ENCODE results near the gene MAPK8. TPM values are rescaled to one million over a fixed set of nuclear protein-coding genes. Genes with fewer than 3 reads are reported as not detected.

Gene MAPK8
- total and polyA plus RNA-seq, 9 of the 15 experiments (the other 6 are each of a cell fraction or from before 2014, with no cell fraction given) = 6.4 to 159 (median 71.0) TPM

DNA sequence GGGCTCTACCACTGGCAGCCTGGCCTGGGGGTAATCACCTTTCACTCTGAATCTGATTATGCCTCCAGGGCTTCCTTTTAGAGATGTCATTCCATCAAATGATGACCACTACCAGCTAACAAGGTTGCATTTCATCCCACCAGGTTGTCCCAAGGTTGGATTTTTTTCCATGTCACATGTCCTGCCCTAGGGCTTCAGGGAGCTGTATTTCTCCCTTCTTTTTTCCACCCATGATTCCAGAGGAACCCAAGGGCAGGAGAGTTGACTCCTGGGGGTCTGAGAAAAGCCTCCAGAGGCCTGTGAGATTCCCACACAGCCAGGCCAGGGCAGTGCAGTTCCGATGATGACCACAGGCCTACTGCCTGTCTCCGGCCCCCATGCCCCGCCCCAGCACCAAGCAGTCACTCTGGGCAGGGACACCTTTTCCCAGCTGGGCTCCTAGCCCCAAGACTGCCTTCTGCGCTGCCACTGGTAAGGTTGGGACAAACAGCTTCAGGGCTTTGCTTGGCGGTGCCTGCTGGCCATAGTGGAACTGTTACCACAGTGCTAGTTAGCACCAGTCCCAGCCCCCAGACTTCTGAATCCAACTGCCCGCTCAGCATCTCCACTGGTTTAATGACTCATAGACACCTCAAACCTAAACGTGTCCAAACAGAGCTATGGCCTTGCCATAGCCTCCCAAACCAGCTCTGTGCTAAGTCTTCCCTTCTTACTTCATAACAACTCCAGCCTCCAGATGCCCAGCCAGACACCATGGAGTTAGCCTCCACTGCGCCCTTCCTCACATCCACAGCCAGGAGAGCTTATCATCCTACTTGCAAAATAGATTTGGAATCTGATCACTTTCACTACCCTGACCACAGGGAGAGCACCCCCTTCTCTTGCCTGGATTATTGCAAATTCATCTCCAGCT is 164.7 kb downstream of the MAPK8 start (continued):
- TF ChIP-seq, protein P1, sequence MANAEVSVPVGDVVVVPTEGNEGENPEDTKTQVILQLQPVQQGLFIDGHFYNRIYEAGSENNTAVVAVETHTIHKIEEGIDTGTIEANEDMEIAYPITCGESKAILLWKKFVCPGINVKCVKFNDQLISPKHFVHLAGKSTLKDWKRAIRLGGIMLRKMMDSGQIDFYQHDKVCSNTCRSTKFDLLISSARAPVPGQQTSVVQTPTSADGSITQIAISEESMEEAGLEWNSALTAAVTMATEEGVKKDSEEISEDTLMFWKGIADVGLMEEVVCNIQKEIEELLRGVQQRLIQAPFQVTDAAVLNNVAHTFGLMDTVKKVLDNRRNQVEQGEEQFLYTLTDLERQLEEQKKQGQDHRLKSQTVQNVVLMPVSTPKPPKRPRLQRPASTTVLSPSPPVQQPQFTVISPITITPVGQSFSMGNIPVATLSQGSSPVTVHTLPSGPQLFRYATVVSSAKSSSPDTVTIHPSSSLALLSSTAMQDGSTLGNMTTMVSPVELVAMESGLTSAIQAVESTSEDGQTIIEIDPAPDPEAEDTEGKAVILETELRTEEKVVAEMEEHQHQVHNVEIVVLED (CRISPR knock-in tag; IDR thresholded peaks at IDR 0.05) = 0 out of 2 replicates have a peak, but pooled peaks have one; percentile 16
- peak; percentile 18; the same call in 1 of the 2 replicates for TF ChIP-seq ELF2 (CRISPR knock-in tag; IDR thresholded peaks at IDR 0.05)
- TF ChIP-seq, protein P2, sequence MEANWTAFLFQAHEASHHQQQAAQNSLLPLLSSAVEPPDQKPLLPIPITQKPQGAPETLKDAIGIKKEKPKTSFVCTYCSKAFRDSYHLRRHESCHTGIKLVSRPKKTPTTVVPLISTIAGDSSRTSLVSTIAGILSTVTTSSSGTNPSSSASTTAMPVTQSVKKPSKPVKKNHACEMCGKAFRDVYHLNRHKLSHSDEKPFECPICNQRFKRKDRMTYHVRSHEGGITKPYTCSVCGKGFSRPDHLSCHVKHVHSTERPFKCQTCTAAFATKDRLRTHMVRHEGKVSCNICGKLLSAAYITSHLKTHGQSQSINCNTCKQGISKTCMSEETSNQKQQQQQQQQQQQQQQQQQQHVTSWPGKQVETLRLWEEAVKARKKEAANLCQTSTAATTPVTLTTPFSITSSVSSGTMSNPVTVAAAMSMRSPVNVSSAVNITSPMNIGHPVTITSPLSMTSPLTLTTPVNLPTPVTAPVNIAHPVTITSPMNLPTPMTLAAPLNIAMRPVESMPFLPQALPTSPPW (CRISPR knock-in tag; IDR thresholded peaks at IDR 0.05) = peak; percentile 35; the same call in 1 of the 2 replicates
- peak; percentile 37 for TF ChIP-seq MEF2D (tag; conservative IDR thresholded peaks at IDR 0.05; ENCODE audit: low read depth)
- TF ChIP-seq SRSF3 (IDR thresholded peaks at IDR 0.05; ENCODE audit: insufficient read depth, low read length) = no peak
- no peak for TF ChIP-seq HNRNPK (IDR thresholded peaks at IDR 0.05; ENCODE audit: low read depth, low read length, poor library complexity, severe bottlenecking)
- TF ChIP-seq, protein P3, sequence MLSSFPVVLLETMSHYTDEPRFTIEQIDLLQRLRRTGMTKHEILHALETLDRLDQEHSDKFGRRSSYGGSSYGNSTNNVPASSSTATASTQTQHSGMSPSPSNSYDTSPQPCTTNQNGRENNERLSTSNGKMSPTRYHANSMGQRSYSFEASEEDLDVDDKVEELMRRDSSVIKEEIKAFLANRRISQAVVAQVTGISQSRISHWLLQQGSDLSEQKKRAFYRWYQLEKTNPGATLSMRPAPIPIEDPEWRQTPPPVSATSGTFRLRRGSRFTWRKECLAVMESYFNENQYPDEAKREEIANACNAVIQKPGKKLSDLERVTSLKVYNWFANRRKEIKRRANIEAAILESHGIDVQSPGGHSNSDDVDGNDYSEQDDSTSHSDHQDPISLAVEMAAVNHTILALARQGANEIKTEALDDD (IDR thresholded peaks at IDR 0.05) = peak; percentile 92
- no peak for TF ChIP-seq GTF2F1 (IDR thresholded peaks at IDR 0.05; ENCODE audit: low read depth, low read length)
- 0 out of 2 replicates have a peak, but pooled peaks have one; percentile 14 for TF ChIP-seq BRD4 (IDR thresholded peaks at IDR 0.05)
- TF ChIP-seq, protein P4, sequence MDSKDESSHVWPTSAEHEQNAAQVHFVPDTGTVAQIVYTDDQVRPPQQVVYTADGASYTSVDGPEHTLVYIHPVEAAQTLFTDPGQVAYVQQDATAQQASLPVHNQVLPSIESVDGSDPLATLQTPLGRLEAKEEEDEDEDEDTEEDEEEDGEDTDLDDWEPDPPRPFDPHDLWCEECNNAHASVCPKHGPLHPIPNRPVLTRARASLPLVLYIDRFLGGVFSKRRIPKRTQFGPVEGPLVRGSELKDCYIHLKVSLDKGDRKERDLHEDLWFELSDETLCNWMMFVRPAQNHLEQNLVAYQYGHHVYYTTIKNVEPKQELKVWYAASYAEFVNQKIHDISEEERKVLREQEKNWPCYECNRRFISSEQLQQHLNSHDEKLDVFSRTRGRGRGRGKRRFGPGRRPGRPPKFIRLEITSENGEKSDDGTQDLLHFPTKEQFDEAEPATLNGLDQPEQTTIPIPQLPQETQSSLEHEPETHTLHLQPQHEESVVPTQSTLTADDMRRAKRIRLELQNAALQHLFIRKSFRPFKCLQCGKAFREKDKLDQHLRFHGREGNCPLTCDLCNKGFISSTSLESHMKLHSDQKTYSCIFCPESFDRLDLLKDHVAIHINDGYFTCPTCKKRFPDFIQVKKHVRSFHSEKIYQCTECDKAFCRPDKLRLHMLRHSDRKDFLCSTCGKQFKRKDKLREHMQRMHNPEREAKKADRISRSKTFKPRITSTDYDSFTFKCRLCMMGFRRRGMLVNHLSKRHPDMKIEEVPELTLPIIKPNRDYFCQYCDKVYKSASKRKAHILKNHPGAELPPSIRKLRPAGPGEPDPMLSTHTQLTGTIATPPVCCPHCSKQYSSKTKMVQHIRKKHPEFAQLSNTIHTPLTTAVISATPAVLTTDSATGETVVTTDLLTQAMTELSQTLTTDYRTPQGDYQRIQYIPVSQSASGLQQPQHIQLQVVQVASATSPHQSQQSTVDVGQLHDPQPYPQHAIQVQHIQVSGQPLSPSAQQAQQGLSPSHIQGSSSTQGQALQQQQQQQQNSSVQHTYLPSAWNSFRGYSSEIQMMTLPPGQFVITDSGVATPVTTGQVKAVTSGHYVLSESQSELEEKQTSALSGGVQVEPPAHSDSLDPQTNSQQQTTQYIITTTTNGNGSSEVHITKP (IDR thresholded peaks at IDR 0.05; ENCODE audit: partially characterized antibody) = peak; percentile 91
- TF ChIP-seq, protein P5, sequence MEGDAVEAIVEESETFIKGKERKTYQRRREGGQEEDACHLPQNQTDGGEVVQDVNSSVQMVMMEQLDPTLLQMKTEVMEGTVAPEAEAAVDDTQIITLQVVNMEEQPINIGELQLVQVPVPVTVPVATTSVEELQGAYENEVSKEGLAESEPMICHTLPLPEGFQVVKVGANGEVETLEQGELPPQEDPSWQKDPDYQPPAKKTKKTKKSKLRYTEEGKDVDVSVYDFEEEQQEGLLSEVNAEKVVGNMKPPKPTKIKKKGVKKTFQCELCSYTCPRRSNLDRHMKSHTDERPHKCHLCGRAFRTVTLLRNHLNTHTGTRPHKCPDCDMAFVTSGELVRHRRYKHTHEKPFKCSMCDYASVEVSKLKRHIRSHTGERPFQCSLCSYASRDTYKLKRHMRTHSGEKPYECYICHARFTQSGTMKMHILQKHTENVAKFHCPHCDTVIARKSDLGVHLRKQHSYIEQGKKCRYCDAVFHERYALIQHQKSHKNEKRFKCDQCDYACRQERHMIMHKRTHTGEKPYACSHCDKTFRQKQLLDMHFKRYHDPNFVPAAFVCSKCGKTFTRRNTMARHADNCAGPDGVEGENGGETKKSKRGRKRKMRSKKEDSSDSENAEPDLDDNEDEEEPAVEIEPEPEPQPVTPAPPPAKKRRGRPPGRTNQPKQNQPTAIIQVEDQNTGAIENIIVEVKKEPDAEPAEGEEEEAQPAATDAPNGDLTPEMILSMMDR (IDR thresholded peaks at IDR 0.05 in 2 of 3, conservative IDR thresholded peaks at IDR 0.05 in 1 of 3; ENCODE audit: insufficient read depth in 2 of 3, low read depth in 1 of 3, low read length in 3 of 3) = peak; percentile 41 to 57 (median 47); a peak in 5 of 6 replicates
- TF ChIP-seq ZNF217 (CRISPR knock-in tag; IDR thresholded peaks at IDR 0.05) = no peak
- peak; percentile 16; the same call in 1 of the 2 replicates for TF ChIP-seq ZNF76 (CRISPR knock-in tag; IDR thresholded peaks at IDR 0.05; ENCODE audit: borderline replicate concordance)
- TF ChIP-seq RBM34 (IDR thresholded peaks at IDR 0.05; ENCODE audit: borderline replicate concordance, insufficient read depth, low read length) = no peak

All from K562 (cell line).